GM12892 (cell line): ENCODE results near the gene QRICH1.

ENCODE experiments used
- DNase-seq: peaks from one replicate; pipeline ENCODE4 v3.0.0; 2011; ENCODE audit not compliant: insufficient read length
- FAIRE-seq: peaks from 2 replicates; lab custom pipeline; 2011; peaks lifted over from hg19 to GRCh38; lab: Jason Lieb, UNC
- POLR2A ChIP-seq: IDR thresholded peaks from 2 replicates; pipeline ENCODE4 v1.6.1; 2011; ENCODE audit warnings: low read depth, low read length, control low read depth
- POLR2AphosphoS5 ChIP-seq: IDR thresholded peaks from 2 replicates; pipeline ENCODE4 v1.6.1; 2011; ENCODE audit warnings: low read depth, low read length, control low read depth
- TAF1 ChIP-seq: IDR thresholded peaks from 2 replicates; pipeline ENCODE4 v1.6.1; 2011; ENCODE audit warnings: low read depth, mild to moderate bottlenecking, control low read depth, low read length, borderline replicate concordance

QRICH1 gene

DNA sequence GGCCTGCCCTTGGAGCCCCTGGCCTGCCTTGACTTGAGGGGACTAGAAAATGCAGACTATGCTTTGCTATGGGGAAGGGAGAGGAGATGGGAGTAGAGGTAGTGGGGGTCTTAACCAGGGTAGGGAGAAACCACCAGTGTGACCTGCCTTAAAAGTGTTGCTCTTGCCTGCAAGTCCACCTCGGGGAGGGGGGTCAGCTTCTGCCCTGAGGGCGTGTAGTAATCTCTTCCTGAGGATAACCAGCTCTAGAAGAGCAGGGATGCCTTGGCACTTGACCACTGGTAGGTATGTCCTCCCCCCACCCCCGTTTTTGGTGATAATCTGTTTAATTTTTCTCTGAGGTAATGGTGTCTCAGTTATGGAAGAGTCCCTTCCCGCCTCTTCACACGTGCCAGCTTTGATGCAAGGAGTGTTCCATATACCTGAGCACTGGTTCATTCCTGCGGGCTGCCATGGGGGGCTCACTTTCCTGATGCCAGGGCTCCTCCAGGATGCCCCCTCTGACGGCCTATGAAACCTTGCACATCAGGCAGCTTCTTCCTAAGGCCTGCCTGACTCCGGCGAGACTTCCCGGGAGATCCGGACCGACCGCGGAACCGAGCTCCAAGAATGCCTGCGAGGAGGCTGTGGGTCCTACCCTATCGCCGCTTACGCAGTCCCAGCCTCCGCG lies 104.6 kb downstream of the QRICH1 start:
- FAIRE-seq, result peak; percentile 46
- TF ChIP-seq TAF1, result no peak
- no peak for TF ChIP-seq POLR2A
- TF ChIP-seq POLR2AphosphoS5, result no peak
- no peak for DNase-seq

DNA sequence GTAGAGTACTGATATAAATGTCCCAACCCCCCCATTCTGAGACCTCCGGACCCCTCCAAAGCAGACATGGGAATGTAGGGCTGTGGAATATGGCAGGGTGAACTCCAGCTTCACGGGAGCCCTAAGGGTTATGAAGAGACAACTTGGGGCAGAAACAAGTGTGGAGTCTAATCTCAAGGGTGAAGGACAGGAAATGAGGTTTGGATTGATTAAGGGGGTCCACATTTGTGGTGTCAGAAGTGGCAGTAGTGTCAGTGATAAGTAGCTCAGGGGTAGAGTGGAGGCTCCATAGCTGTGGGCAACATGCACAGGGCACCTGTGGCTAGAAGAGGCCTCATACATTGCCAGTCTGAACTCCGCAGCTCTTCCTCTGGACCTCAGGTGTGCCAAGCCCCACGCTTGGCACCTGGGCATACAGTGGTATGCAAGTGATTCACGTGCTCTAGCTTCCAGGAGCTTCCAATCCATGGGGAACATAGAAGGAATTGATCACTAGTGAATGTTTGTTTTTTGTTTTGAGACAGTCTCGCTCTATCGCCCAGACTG lies 108.0 kb downstream of the QRICH1 start:
- TF ChIP-seq POLR2AphosphoS5 (no peak), TAF1 (no peak), POLR2A (no peak)
- FAIRE-seq (no peak), DNase-seq (no peak)

DNA sequence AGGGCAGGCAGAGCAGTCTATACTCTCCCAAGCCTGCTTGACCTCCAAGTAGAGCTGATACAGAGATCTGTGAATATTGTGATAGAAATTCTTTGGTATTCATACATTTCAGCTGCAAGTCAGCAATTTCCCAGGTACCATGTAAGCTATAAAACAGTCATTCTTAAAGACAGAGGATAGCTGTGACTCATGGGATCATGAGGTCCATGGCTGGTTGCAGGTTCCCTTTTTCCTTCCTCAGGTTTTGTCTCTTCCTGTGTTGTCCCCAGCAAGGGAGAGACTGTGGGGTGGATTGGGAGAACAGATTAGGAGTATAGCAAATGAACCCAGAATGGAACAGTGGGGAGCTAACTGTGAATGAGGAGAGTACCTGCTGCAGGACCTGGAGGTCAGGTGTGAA lies 109.2 kb downstream of the QRICH1 start:
- no peak for FAIRE-seq
- TF ChIP-seq POLR2AphosphoS5 (no peak), TAF1 (no peak), POLR2A (no peak)
- DNase-seq, result no peak

DNA sequence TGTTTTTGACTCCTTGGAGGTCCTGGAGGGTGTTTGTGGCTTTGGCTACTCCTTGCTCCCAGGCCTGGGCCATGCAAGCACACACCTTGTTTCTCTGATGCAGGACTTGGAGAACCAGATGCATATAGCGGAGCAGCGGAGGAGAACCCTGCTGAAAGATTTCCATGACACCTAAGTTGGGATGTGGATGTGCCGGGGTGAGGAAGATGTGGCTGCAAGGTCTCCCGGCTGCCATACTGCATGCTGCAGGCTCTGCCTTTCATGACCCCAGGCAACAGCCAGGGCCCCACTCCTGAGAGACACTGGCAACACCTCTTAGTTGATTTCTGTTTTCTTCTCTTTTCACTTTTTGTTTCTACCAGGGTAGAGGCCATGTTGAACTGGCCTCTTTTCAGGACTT lies 110.8 kb downstream of the QRICH1 start:
- DNase-seq, result no peak
- no peak for FAIRE-seq
- TF ChIP-seq TAF1, result no peak
- no peak for TF ChIP-seq POLR2AphosphoS5
- no peak for TF ChIP-seq POLR2A

DNA sequence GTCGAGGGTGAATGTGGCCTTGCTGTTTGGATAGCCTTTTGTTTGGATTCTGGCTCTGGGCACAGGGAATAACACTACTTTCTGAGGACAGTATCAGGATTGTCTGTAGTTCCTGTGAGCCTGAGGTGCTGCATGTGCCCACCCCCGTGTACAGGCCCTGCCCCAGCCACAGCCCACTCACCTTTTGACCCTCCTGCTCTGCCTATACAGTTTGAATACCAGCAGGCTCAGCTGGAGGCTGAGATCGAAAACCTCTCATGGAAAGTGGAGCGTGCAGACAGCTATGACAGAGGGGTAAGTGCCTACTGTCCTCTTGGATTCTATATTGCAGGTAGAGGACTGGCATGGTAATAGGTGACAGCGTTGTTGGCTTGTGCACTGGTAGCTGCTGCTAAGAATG lies 111.2 kb downstream of the QRICH1 start:
- no peak for FAIRE-seq

DNA sequence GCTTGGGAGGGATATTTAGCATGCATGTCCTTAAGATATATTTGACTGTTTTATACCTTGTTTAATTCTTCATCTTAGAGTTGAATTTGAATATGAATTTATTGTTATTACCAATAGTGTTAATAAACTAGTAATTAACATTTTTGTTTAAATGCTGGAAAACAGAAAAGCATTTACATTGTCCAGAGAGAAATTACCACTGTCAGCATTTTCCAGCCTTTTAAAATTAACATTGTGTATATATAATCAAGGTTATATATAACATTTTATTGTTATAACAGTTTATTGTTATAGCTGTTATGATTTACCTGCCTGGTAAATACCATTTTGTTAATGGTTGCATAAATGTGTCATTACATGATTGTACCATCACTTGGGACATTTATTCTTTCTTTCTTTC lies 111.9 kb downstream of the QRICH1 start:
- TF ChIP-seq TAF1, result no peak
- no peak for TF ChIP-seq POLR2AphosphoS5
- no peak for TF ChIP-seq POLR2A
- no peak for FAIRE-seq
- DNase-seq, result no peak

More for the DNA sequence above, 111.2 kb downstream of the QRICH1 start:
- no peak for TF ChIP-seq TAF1
- TF ChIP-seq POLR2A, result no peak
- no peak for TF ChIP-seq POLR2AphosphoS5
- DNase-seq, result no peak

DNA sequence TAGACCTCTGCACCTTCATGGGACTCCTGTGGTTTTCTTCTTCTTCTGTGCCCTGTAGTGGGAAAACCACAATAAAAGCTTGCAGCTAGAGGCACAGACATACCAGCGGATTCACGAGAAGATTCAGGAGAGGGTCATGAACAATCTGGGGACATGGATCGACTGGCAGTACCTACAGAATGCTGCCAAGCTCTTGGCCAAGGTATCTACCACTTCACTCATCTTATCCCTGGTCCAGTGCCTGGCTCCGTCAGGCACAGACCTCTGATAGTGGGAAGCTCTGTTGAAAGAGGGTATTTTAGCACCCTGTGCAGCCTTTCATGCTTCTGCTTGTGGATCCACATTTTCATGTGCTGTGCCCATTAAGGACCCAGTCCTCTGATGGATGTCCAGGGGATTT lies 113.6 kb downstream of the QRICH1 start:
- DNase-seq (no peak), FAIRE-seq (no peak)
- TF ChIP-seq POLR2A, result no peak
- no peak for TF ChIP-seq TAF1
- TF ChIP-seq POLR2AphosphoS5, result no peak
